Gastrocnemius medialis (tissue), 4 donors: Measurements from ENCODE around the gene PRMT3.

Source experiments
- CTCF ChIP-seq, 5 experiments: fragments of 450-650 bp in 3 of 5; fragments of 200-600 bp in 2 of 5; sonication (generic) in 2 of 5; IDR thresholded peaks in 4 of 5; conservative IDR thresholded peaks in 1 of 5; 1 replicate in 4 of 5; 2 replicates in 1 of 5; pipeline ENCODE4 v1.5.1; 2016 to 2019; ENCODE audit warnings: antibody characterized with exemption in 5 of 5, mild to moderate bottlenecking in 3 of 5, moderate library complexity in 3 of 5
- POLR2A ChIP-seq, 2 donors: fragments of 450-650 bp; IDR thresholded peaks; one replicate each; pipeline ENCODE4 v1.6.1; 2017; ENCODE audit warnings: antibody characterized with exemption in 2 of 2, mild to moderate bottlenecking in 2 of 2, moderate library complexity in 2 of 2

- TF ChIP-seq POLR2A (IDR thresholded peaks at IDR 0.05) (no peak), CTCF (IDR thresholded peaks at IDR 0.05 in 4 of 5, conservative IDR thresholded peaks at IDR 0.05 in 1 of 5) (no peak)
These were observed 154.0 kb downstream of the PRMT3 start for GRCh38 chr11:20541503-20541902.
